Small intestine (tissue), 7 donors: Measurements from ENCODE around the gene ZFAND6. TPM values are rescaled to one million over a fixed set of nuclear protein-coding genes. Genes with fewer than 3 reads are reported as not detected.

Experiments
- DNase-seq, 2 donors: peaks; one replicate each; pipeline versions ENCODE4 v3.0.0 to v3.0.0-alpha.2; 2013
- FAIRE-seq: peaks from 2 replicates; lab custom pipeline; 2012; peaks lifted over from hg19 to GRCh38; lab: Jason Lieb, UNC
- H3K27ac ChIP-seq, 3 donors: one replicate each; pipeline ENCODE4 v1.5.1; 2013; ENCODE audit warnings: low read length in 2 of 3, mild to moderate bottlenecking in 2 of 3, control low read depth in 1 of 3, inconsistent platforms in 1 of 3, low read depth in 1 of 3, moderate library complexity in 1 of 3
- H3K27me3 ChIP-seq, 3 donors: one replicate each; pipeline ENCODE4 v1.6.1; 2013; ENCODE audit warnings: low read length in 3 of 3, inconsistent platforms in 1 of 3; ENCODE audit not compliant: control insufficient read depth in 3 of 3, insufficient read depth in 3 of 3
- H3K36me3 ChIP-seq, 3 donors: one replicate each; pipeline ENCODE4 v1.6.1; 2013; ENCODE audit warnings: low read length in 3 of 3, inconsistent platforms in 1 of 3, low read depth in 1 of 3, mild to moderate bottlenecking in 1 of 3, moderate library complexity in 1 of 3; ENCODE audit not compliant: control insufficient read depth in 3 of 3, insufficient read depth in 2 of 3
- H3K4me1 ChIP-seq, 3 donors: one replicate each; pipeline ENCODE4 v1.6.1; 2013; ENCODE audit warnings: low read length in 2 of 3, inconsistent platforms in 1 of 3, low read depth in 1 of 3, mild to moderate bottlenecking in 1 of 3, moderate library complexity in 1 of 3; ENCODE audit not compliant: control insufficient read depth in 3 of 3, insufficient read depth in 2 of 3
- H3K4me3 ChIP-seq, 3 donors: one replicate each; pipeline ENCODE4 v1.5.1; 2013; ENCODE audit warnings: low read length in 3 of 3, control low read depth in 1 of 3, inconsistent platforms in 1 of 3, low read depth in 1 of 3, mild to moderate bottlenecking in 1 of 3, moderate library complexity in 1 of 3
- H3K9me3 ChIP-seq, 2 donors: one replicate each; pipeline ENCODE4 v1.6.1; 2013; ENCODE audit warnings: low read depth in 1 of 2, low read length in 1 of 2; ENCODE audit not compliant: control insufficient read depth in 2 of 2, insufficient read depth in 1 of 2
- WGBS, 3 donors: extraction: QIAGEN DNeasy Blood & Tissue Kit; methylation state at CpG; one replicate each; pipeline ENCODE4 v1.1.7; 2013; 5-methylcytosine and 5-hydroxymethylcytosine counted together
- polyA plus RNA-seq, 4 donors: library from polyadenylated mRNA; stranded (reverse) in 3 of 4; unstranded in 1 of 4; fragments of 200-250 nt in 3 of 4; fragments of 120-200 nt in 1 of 4; gene quantifications; one replicate each; pipeline versions ENCODE4 v1.2.1 to v1.2.3, GENCODE V29; 2013
- donor health status: healthy with polysubstance abuse.
- donor health status: control.
- donor health status: control.
- donor health status: Bipolar disorder and iron deficiency.
- donor health status: healthy.

The ZFAND6 gene
- polyA plus RNA-seq, 4 donors, result 66.9 to 97.3 (median 89.4) TPM

GRCh38 chr15:80072285-80072994, 13.0 kb downstream of the ZFAND6 start:
- Histone ChIP-seq H3K27me3 (no peaks in the 10 kb centered on the region), H3K9me3 (no peaks in the 10 kb centered on the region), H3K4me1 (peaks cover 0 to 13% (median 0%) of the 10 kb centered on the region in 3 donors), H3K4me3 (peak overlapping the region in 1 of 3 donors; percentile 47), H3K36me3 (no peaks in the 10 kb centered on the region), H3K27ac (peak overlapping the region in 1 of 3 donors; percentile 50)
- peak; percentile 80 for FAIRE-seq
- DNase-seq, result peak; percentile 90 to 91
- 1 to 6% (median 5%) methylated on average over 1 of the region's 1 CpG for WGBS, 3 donors

GRCh38 chr15:80073197-80073596, 13.7 kb downstream of the ZFAND6 start:
- Histone ChIP-seq H3K9me3 (no peaks in the 10 kb centered on the region), H3K27me3 (no peaks in the 10 kb centered on the region), H3K4me3 (peak overlapping the region in 1 of 3 donors; percentile 47), H3K36me3 (no peaks in the 10 kb centered on the region), H3K4me1 (peaks cover 0 to 13% (median 0%) of the 10 kb centered on the region in 3 donors), H3K27ac (no peak overlapping the region)
- FAIRE-seq (no peak), DNase-seq (no peak)
- WGBS, 3 donors, result 22 to 33% (median 29%) methylated on average over 3 of the region's 3 CpGs

- no peak for FAIRE-seq
- peak; percentile 52 to 64 for DNase-seq
Observed at GRCh38 chr15:80076321-80077318, 17.1 kb downstream of the ZFAND6 start.

GRCh38 chr15:80081390-80081789, 21.9 kb downstream of the ZFAND6 start:
- H3K9me3 ChIP-seq, result no peaks in the 10 kb centered on the region
- peaks cover 0 to 3% (median 0%) of the 10 kb centered on the region in 3 donors for H3K4me1 ChIP-seq
- DNase-seq, result no peak
- no peaks in the 10 kb centered on the region for H3K27me3 ChIP-seq
- H3K36me3 ChIP-seq, result peaks cover 0 to 4% (median 0%) of the 10 kb centered on the region in 3 donors
- FAIRE-seq, result no peak
- no peak overlapping the region for H3K4me3 ChIP-seq
- no peak overlapping the region for H3K27ac ChIP-seq
- 86 to 92% (median 88%) methylated on average over 2 of the region's 2 CpGs for WGBS, 3 donors

More at GRCh38 chr15:80076321-80077318, 17.1 kb downstream of the ZFAND6 start:
- peak overlapping the region in 1 of 3 donors; percentile 19 for H3K27ac ChIP-seq
- H3K36me3 ChIP-seq, result peaks cover 0 to 4% (median 0%) of the 10 kb centered on the region in 3 donors
- peaks cover 0 to 10% (median 0%) of the 10 kb centered on the region in 3 donors for H3K4me1 ChIP-seq
- 31 to 47% (median 34%) methylated on average over 8 of the region's 8 CpGs for WGBS, 3 donors
- no peaks in the 10 kb centered on the region for H3K27me3 ChIP-seq
- no peaks in the 10 kb centered on the region for H3K9me3 ChIP-seq
- H3K4me3 ChIP-seq, result no peak overlapping the region

GRCh38 chr15:80087104-80087503, 27.6 kb downstream of the ZFAND6 start:
- DNase-seq (no peak), FAIRE-seq (no peak)
- H3K9me3 ChIP-seq, result no peaks in the 10 kb centered on the region
- H3K27ac ChIP-seq, result no peak overlapping the region
- no peaks in the 10 kb centered on the region for H3K36me3 ChIP-seq
- no peaks in the 10 kb centered on the region for H3K27me3 ChIP-seq
- no peaks in the 10 kb centered on the region for H3K4me1 ChIP-seq
- 61 to 65% (median 64%) methylated on average over 5 of the region's 5 CpGs for WGBS, 3 donors
- H3K4me3 ChIP-seq, result no peak overlapping the region

- Histone ChIP-seq H3K9me3 (no peaks in the 10 kb centered on the region), H3K27me3 (no peaks in the 10 kb centered on the region), H3K27ac (no peak overlapping the region), H3K36me3 (no peaks in the 10 kb centered on the region), H3K4me3 (no peak overlapping the region), H3K4me1 (peaks cover 0 to 3% (median 0%) of the 10 kb centered on the region in 3 donors)
- WGBS, 3 donors, result 96 to 97% (median 97%) methylated on average over 1 of the region's 1 CpG
- FAIRE-seq, result no peak
- DNase-seq, result no peak
Observed at GRCh38 chr15:80090041-80090440, 30.6 kb downstream of the ZFAND6 start.

GRCh38 chr15:80090879-80091503, 31.5 kb downstream of the ZFAND6 start:
- no peak for FAIRE-seq
- Histone ChIP-seq H3K27me3 (no peaks in the 10 kb centered on the region), H3K36me3 (no peaks in the 10 kb centered on the region), H3K4me3 (no peak overlapping the region), H3K9me3 (no peaks in the 10 kb centered on the region), H3K4me1 (peaks cover 0 to 3% (median 0%) of the 10 kb centered on the region in 3 donors), H3K27ac (no peak overlapping the region)
- WGBS, 3 donors, result 90 to 92% (median 91%) methylated on average over 7 of the region's 7 CpGs
- DNase-seq, result no peak
